HCT116 (cell line): ENCODE data around the gene CERT1. TPM values are rescaled to one million over a fixed set of nuclear protein-coding genes. Genes with fewer than 3 reads are reported as not detected.
A peak's percentile ranks its signal among the peaks of the same experiment; 100 is the strongest.

ENCODE experiments used
- ATAC-seq: fragments of 200-7000 bp; cut with Tn5 transposase; 2 replicates; pipeline ENCODE4 v1.9.1; 2020; ENCODE audit warnings: mild to moderate bottlenecking, moderate library complexity
- BruUV-seq: library from RNA; stranded (reverse); fragments of 400-500 nt; replicated peaks from 2 replicates; lab custom pipeline; 2021; lab: Mats Ljungman, UMichigan
- CTCF ChIA-PET: fragments of 300-600 bp; sonication (Branson Sonifier 250); formaldehyde crosslinking; loops from one replicate; lab custom pipeline; 2021; ENCODE audit warnings: antibody characterized with exemption; lab: Charles Lee
- POLR2A ChIA-PET: fragments of 300-600, 350-600 bp; sonication (Branson Sonifier 250); formaldehyde crosslinking; loops from one replicate; lab custom pipeline; 2021; ENCODE audit warnings: antibody characterized with exemption; lab: Charles Lee
- RAD21 ChIA-PET, 2 experiments: fragments of 300-600 bp; sonication (Branson Sonifier 250); formaldehyde crosslinking; loops; one replicate each; lab custom pipeline; 2023; ENCODE audit warnings: low total read pairs in 2 of 2; ENCODE audit not compliant: uncharacterized antibody in 2 of 2, unreplicated experiment in 2 of 2, low non-redundant PET in 1 of 2; lab: Charles Lee
- DNase-seq: peaks from one replicate; pipeline ENCODE4 v3.0.0-alpha.2; 2010; ENCODE audit warnings: low read depth, low spot score
- H2AFZ ChIP-seq: fragments of 200-600 bp; shearing (Covaris generic), sonication (generic); 2 replicates; pipeline ENCODE4 v1.6.1; 2017; ENCODE audit warnings: low read depth, mixed run types, mixed read lengths, antibody characterized with exemption, low read length; ENCODE audit not compliant: poor library complexity, severe bottlenecking
- H3K27ac ChIP-seq: 2 replicates; pipeline ENCODE4 v1.5.1; 2012; ENCODE audit warnings: low read depth, low read length
- H3K27me3 ChIP-seq: fragments of 200-600 bp; sonication (generic); 2 replicates; pipeline ENCODE4 v1.6.1; 2016; ENCODE audit warnings: mixed run types, low read length, mixed read lengths; ENCODE audit not compliant: insufficient read depth
- H3K36me3 ChIP-seq, 2 experiments: fragments of 200-500 bp in 1 of 2; fragments of 200-600 bp in 1 of 2; sonication (Bioruptor generic) in 1 of 2; sonication (generic) in 1 of 2; 2 replicates each; pipeline versions ENCODE4 v1.5.1 to v1.6.1; 2014 to 2016; ENCODE audit warnings: low read length in 2 of 2, inconsistent platforms in 1 of 2, mixed read lengths in 1 of 2, mixed run types in 1 of 2; ENCODE audit not compliant: insufficient read depth in 2 of 2, control insufficient read depth in 1 of 2
- H3K4me1 ChIP-seq, 2 experiments: fragments of 200-600 bp in 1 of 2; sonication (generic) in 1 of 2; 2 replicates each; pipeline versions ENCODE4 v1.5.1 to v1.6.1; 2012 to 2017; ENCODE audit warnings: low read length in 2 of 2, inconsistent platforms in 1 of 2, mild to moderate bottlenecking in 1 of 2, mixed read lengths in 1 of 2, mixed run types in 1 of 2, moderate library complexity in 1 of 2; ENCODE audit not compliant: insufficient read depth in 2 of 2, control insufficient read depth in 1 of 2
- H3K4me2 ChIP-seq: fragments of 200-600 bp; sonication (generic); 2 replicates; pipeline ENCODE4 v1.6.1; 2017; ENCODE audit warnings: mixed run types, low read length, mixed read lengths
- H3K4me3 ChIP-seq, 2 experiments: fragments of 200-600 bp in 1 of 2; sonication (generic) in 1 of 2; replicated peaks in 1 of 2; 2 replicates each; pipeline ENCODE4 v1.5.1; 2011 to 2016; ENCODE audit warnings: low read length in 2 of 2, control low read depth in 1 of 2, low read depth in 1 of 2, mild to moderate bottlenecking in 1 of 2, mixed read lengths in 1 of 2, mixed run types in 1 of 2
- H3K79me2 ChIP-seq: fragments of 200-600 bp; sonication (generic); 2 replicates; pipeline ENCODE4 v1.6.1; 2017; ENCODE audit warnings: mild to moderate bottlenecking, mixed run types, low read length, moderate library complexity, mixed read lengths; ENCODE audit not compliant: insufficient read depth
- H3K9ac ChIP-seq: fragments of 200-600 bp; sonication (generic); 2 replicates; pipeline ENCODE4 v1.6.1; 2016; ENCODE audit warnings: low read length, mixed read lengths
- H3K9me2 ChIP-seq: fragments of 200-600 bp; sonication (generic), shearing (Covaris generic); 2 replicates; pipeline ENCODE4 v1.6.1; 2017; ENCODE audit warnings: mixed run types, mild to moderate bottlenecking, moderate library complexity; ENCODE audit not compliant: insufficient read depth
- H3K9me3 ChIP-seq, 2 experiments: fragments of 200-500 bp in 1 of 2; fragments of 200-600 bp in 1 of 2; sonication (Bioruptor generic) in 1 of 2; sonication (generic) in 1 of 2; 2 replicates each; pipeline ENCODE4 v1.6.1; 2014 to 2017; ENCODE audit warnings: low read length in 2 of 2, mixed read lengths in 2 of 2, inconsistent platforms in 1 of 2, low read depth in 1 of 2, mild to moderate bottlenecking in 1 of 2, mixed run types in 1 of 2, moderate library complexity in 1 of 2; ENCODE audit not compliant: control insufficient read depth in 1 of 2, insufficient read depth in 1 of 2
- H4K20me1 ChIP-seq: fragments of 200-600 bp; sonication (generic), shearing (Covaris generic); 2 replicates; pipeline ENCODE4 v1.6.1; 2017; ENCODE audit warnings: mixed run types, mild to moderate bottlenecking, moderate library complexity; ENCODE audit not compliant: insufficient read depth
- ATF3 ChIP-seq: IDR thresholded peaks from 2 replicates; pipeline ENCODE4 v1.6.1; 2012
- CBX3 ChIP-seq: IDR thresholded peaks from 2 replicates; pipeline ENCODE4 v1.6.1; 2012; ENCODE audit warnings: low read depth
- CEBPB ChIP-seq: IDR thresholded peaks from 2 replicates; pipeline ENCODE4 v1.6.1; 2012; ENCODE audit warnings: low read depth
- CTCF ChIP-seq, 3 experiments: fragments of 200-600 bp in 1 of 3; sonication (generic) in 1 of 3; IDR thresholded peaks in 2 of 3; conservative IDR thresholded peaks in 1 of 3; 2 replicates each; pipeline ENCODE4 v1.5.1; 2012 to 2017; ENCODE audit warnings: low read depth in 2 of 3, low read length in 2 of 3, antibody characterized with exemption in 1 of 3, borderline replicate concordance in 1 of 3, control low read depth in 1 of 3, mild to moderate bottlenecking in 1 of 3, mixed read lengths in 1 of 3, mixed run types in 1 of 3, moderate library complexity in 1 of 3; ENCODE audit not compliant: insufficient read depth in 1 of 3
- ELF1 ChIP-seq: IDR thresholded peaks from 2 replicates; pipeline ENCODE4 v1.6.1; 2012; ENCODE audit warnings: low read depth, borderline replicate concordance
- FOSL1 ChIP-seq: IDR thresholded peaks from 2 replicates; pipeline ENCODE4 v1.6.1; 2012; ENCODE audit warnings: low read depth
- MAX ChIP-seq: IDR thresholded peaks from 2 replicates; pipeline ENCODE4 v1.6.1; 2012
- POLR2A ChIP-seq: IDR thresholded peaks from 2 replicates; pipeline ENCODE4 v1.7.0; 2011; ENCODE audit warnings: borderline replicate concordance; ENCODE audit not compliant: insufficient read depth, insufficient read length; ENCODE audit errors: extremely low read depth
- REST ChIP-seq: IDR thresholded peaks from 2 replicates; pipeline ENCODE4 v1.6.1; 2012; ENCODE audit warnings: low read depth
- SP1 ChIP-seq: IDR thresholded peaks from 2 replicates; pipeline ENCODE4 v1.6.1; 2012; ENCODE audit warnings: low read depth
- SRF ChIP-seq: IDR thresholded peaks from 2 replicates; pipeline ENCODE4 v1.6.1; 2012; ENCODE audit warnings: low read depth
- TCF7L2 ChIP-seq: IDR thresholded peaks from 2 replicates; pipeline ENCODE4 v1.7.0; 2011; ENCODE audit warnings: borderline replicate concordance, inconsistent platforms; ENCODE audit not compliant: insufficient read depth, insufficient read length; ENCODE audit errors: extremely low read depth
- YY1 ChIP-seq: IDR thresholded peaks from 2 replicates; pipeline ENCODE4 v1.6.1; 2011; ENCODE audit warnings: low read length, low read depth, moderate library complexity, mild to moderate bottlenecking; ENCODE audit not compliant: insufficient replicate concordance; ENCODE audit errors: extremely low read depth
- intact Hi-C: fragments of 100-400 bp; cut with micrococcal nuclease; formaldehyde crosslinking; loops from 2 replicates; pipeline ENCODE4 v1.10.0; 2022
- total RNA-seq: library from RNA; stranded (reverse); gene quantifications from one replicate; pipeline ENCODE4 v1.2.1, GENCODE V29; 2021; ENCODE audit not compliant: unreplicated experiment

CERT1 gene
- total RNA-seq, 1 experiment from 2014 or later: 22.8 TPM

GRCh38 chr5:75335952-75336614 is 175.3 kb downstream of the CERT1 start (continued):
- TF ChIP-seq ELF1 (no peak), ATF3 (no peak), TCF7L2 (no peak), FOSL1 (no peak), CEBPB (no peak), CTCF (IDR thresholded peaks at IDR 0.05 in 2 of 3, conservative IDR thresholded peaks at IDR 0.05 in 1 of 3; ENCODE audit: borderline replicate concordance in 1 of 3, insufficient read depth in 1 of 3, low read depth in 2 of 3, low read length in 2 of 3) (peak in 2 of 3 experiments; percentile 39 to 58; a peak in 4 of 6 replicates), SRF (no peak), POLR2A (peak; percentile 24), CBX3 (peak; percentile 58; the same call in 1 of the 2 replicates)

GRCh38 chr5:75335486-75335885 is 175.9 kb downstream of the CERT1 start:
- Histone ChIP-seq H3K4me2 (peak overlapping the region; percentile 20; the same call in 1 of the 2 replicates), H3K27me3 (no peaks in the 10 kb centered on the region), H3K9me2 (no peaks in the 10 kb centered on the region), H3K4me3 (no peak overlapping the region), H3K79me2 (peaks cover 34% of the 10 kb centered on the region), H3K27ac (peak overlapping the region; percentile 88; the same call in 1 of the 2 replicates), H3K9me3 (no peaks in the 10 kb centered on the region), H4K20me1 (peaks cover 8% of the 10 kb centered on the region; the same call in 1 of the 2 replicates), H3K36me3 (0 out of 4 replicates have a peak, but pooled peaks cover 0 to 3% of the 10 kb centered on the region in 2 experiments), H2AFZ (no peak overlapping the region), H3K4me1 (peaks cover 7 to 24% of the 10 kb centered on the region in 2 experiments; a peak in 3 of 4 replicates), H3K9ac (no peak overlapping the region)
- DNase-seq (no peak), ATAC-seq (no peak)
- intact Hi-C loops: loop anchor here (5.0 kb wide), 4 partner anchors 58 to 288 kb away; partner anchors contain the start of genes ANKRD31, CERT1 and POLK
- RAD21 ChIA-PET: no interaction called here
- no TSS peak for BruUV-seq
- POLR2A ChIA-PET: no interaction called here
- CTCF ChIA-PET: no interaction called here
- TF ChIP-seq ELF1: no peak
- TF ChIP-seq SP1: no peak
- TF ChIP-seq YY1: no peak
- no peak for TF ChIP-seq CTCF (IDR thresholded peaks at IDR 0.05 in 2 of 3, conservative IDR thresholded peaks at IDR 0.05 in 1 of 3; ENCODE audit: borderline replicate concordance in 1 of 3, insufficient read depth in 1 of 3, low read depth in 2 of 3, low read length in 2 of 3)
- TF ChIP-seq MAX: no peak
- TF ChIP-seq REST: no peak
- no peak for TF ChIP-seq ATF3
- no peak for TF ChIP-seq SRF
